Panc1 (cell line): ENCODE data around the gene SMAD7.
A peak's percentile ranks its signal among the peaks of the same experiment; 100 is the strongest.

Experiments used
- POLR2AphosphoS5 ChIP-seq: IDR thresholded peaks from 2 replicates; pipeline ENCODE4 v1.6.1; 2012; ENCODE audit warnings: mild to moderate bottlenecking, low read depth, low read length, moderate library complexity
- TF ChIP-seq, protein P1 (sequence below): fragments of 450-650 bp; IDR thresholded peaks from 2 replicates; pipeline ENCODE4 v1.5.1; 2017; ENCODE audit warnings: mild to moderate bottlenecking

DNA sequence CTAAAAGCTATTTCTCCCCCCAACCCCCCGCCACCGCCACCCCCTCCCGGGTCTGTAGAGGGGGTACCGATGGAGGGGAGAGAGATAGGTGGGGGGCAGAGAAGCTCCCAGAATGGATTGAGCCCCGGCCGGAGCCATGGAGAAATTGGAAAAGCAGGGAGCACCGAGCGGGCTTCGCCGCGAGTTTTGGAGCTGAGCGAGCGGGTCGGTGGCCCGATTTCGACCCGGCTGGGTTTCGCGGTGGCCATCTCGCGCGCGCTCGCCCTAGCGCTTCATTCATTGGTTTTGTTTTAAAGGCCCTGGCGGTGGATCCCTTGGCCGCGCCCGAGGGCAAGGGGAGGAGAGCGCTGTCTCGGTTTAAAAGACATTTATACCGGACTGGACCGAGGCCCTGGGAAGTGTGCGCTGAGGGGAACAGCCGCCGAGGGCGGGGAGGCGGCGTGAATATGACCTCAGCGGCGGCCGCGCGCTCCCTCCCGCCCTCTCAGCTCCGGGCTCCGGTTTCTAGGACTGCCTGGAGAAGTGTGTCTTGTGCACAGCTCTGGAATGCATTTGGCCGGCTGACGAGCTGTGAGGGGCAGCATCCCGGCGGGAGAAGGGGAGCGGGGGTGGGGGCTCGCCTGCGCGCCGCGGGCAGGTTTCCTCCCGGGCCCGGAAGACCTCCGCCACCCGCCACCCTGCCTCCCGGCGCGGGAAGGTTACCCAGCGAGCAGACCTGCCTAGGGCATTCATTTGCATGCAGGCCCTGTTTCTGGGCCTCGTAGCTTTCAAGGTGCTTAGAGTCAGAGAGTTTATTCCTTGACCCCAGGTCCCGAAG is 1.7 kb upstream of the SMAD7 start:
- TF ChIP-seq, protein P1, sequence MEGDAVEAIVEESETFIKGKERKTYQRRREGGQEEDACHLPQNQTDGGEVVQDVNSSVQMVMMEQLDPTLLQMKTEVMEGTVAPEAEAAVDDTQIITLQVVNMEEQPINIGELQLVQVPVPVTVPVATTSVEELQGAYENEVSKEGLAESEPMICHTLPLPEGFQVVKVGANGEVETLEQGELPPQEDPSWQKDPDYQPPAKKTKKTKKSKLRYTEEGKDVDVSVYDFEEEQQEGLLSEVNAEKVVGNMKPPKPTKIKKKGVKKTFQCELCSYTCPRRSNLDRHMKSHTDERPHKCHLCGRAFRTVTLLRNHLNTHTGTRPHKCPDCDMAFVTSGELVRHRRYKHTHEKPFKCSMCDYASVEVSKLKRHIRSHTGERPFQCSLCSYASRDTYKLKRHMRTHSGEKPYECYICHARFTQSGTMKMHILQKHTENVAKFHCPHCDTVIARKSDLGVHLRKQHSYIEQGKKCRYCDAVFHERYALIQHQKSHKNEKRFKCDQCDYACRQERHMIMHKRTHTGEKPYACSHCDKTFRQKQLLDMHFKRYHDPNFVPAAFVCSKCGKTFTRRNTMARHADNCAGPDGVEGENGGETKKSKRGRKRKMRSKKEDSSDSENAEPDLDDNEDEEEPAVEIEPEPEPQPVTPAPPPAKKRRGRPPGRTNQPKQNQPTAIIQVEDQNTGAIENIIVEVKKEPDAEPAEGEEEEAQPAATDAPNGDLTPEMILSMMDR: no peak
- 0 out of 2 replicates have a peak, but pooled peaks have one; percentile 29 for TF ChIP-seq POLR2AphosphoS5
